Measurements from ENCODE around the gene DNAJC5. TPM values are rescaled to one million over a fixed set of nuclear protein-coding genes. Genes with fewer than 3 reads are reported as not detected.

DNAJC5 gene
- total and polyA plus RNA-seq, 9 of the 15 experiments (the other 6 are each of a cell fraction or from before 2014, with no cell fraction given): 0.95 to 42.8 (median 23.4) TPM

- TF ChIP-seq ZNF146 (CRISPR knock-in tag; IDR thresholded peaks at IDR 0.05; ENCODE audit: unreplicated experiment) (no peak), SRSF1 (IDR thresholded peaks at IDR 0.05; ENCODE audit: low read depth, low read length) (no peak), HNRNPH1 (optimal IDR thresholded peaks at IDR 0.05; ENCODE audit: low read depth, low read length) (no peak), USF2 (CRISPR knock-in tag; IDR thresholded peaks at IDR 0.05) (no peak), ZNF316 (IDR thresholded peaks at IDR 0.05) (no peak), LCOR (CRISPR knock-in tag; IDR thresholded peaks at IDR 0.05) (no peak), TAF15 (IDR thresholded peaks at IDR 0.05; ENCODE audit: low read depth, low read length) (no peak), CHCHD3 (CRISPR knock-in tag; IDR thresholded peaks at IDR 0.05) (no peak), ZNF41 (CRISPR knock-in tag; conservative IDR thresholded peaks at IDR 0.05) (no peak), BCLAF1 (IDR thresholded peaks at IDR 0.05; ENCODE audit: borderline replicate concordance in 1 of 2, control insufficient read depth in 1 of 2, low read depth in 2 of 2, low read length in 1 of 2) (no peak), DMBX1 (CRISPR knock-in tag; IDR thresholded peaks at IDR 0.05; ENCODE audit: borderline replicate concordance) (peak; percentile 58; the same call in 1 of the 2 replicates), SREBF1 (IDR thresholded peaks at IDR 0.05; ENCODE audit: borderline replicate concordance, low read depth, low read length) (no peak), ZNF592 (IDR thresholded peaks at IDR 0.05) (peak; percentile 49; the same call in 1 of the 2 replicates), ZHX1 (conservative IDR thresholded peaks at IDR 0.05; ENCODE audit: low read length) (0 out of 2 replicates have a peak, but pooled peaks have one; percentile 41)
- TF ChIP-seq, protein P1, sequence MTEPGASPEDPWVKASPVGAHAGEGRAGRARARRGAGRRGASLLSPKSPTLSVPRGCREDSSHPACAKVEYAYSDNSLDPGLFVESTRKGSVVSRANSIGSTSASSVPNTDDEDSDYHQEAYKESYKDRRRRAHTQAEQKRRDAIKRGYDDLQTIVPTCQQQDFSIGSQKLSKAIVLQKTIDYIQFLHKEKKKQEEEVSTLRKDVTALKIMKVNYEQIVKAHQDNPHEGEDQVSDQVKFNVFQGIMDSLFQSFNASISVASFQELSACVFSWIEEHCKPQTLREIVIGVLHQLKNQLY (CRISPR knock-in tag; conservative IDR thresholded peaks at IDR 0.05): no peak
Observed at GRCh38 chr20:63863798-63864544, 31.0 kb upstream of the DNAJC5 start (continued).
